ENCODE data around the gene RSRP1.
"Not testable (repeated sequence)": the region's sequence is repeated elsewhere in the genome, so short reads cannot be mapped to it uniquely, and the experiment has no call there.

Gene RSRP1, protein sequence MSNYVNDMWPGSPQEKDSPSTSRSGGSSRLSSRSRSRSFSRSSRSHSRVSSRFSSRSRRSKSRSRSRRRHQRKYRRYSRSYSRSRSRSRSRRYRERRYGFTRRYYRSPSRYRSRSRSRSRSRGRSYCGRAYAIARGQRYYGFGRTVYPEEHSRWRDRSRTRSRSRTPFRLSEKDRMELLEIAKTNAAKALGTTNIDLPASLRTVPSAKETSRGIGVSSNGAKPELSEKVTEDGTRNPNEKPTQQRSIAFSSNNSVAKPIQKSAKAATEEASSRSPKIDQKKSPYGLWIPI

DNA sequence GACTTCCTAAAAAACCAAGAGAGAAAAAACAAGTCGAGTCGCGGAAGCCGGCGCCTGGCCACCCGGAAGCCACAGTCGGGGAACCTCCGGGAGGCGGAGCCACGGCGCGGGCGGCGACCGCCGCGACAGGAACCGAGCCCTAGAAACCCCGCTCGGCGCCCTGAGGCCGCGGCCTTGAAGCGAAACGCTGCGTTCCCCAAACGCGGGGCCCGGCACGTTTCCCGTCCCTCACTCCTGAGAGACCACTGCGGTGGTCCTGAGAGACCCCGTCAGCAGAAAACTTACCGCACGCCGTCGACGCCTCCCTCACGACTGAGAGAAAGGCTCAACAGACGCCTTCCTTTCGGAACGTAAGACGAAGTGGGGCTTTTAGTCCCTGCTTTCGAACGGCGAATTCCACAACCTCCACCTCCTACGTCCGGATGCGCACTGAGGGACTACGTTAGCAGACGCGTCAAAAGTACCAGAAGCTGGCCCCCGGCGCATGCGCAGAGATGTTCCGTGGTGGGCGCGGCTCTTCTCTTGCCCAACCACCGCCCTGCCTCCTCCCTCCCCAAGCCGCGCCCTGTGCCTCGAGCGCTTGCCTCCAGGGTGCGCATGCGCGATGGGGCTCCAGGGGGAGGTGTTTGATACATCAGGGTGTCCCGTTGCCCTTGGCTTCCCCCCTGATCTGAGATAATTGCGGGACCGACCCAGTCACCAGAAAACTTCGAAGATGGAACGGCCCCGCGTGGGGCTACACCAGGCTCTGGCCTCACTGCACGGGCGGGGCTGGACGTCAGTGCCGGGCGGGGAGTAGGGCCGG is at the start of gene RSRP1:
Gene RSRP1 (minus strand): TSS at position 431 of the 805 bp plus-strand sequence. CDS start 491 bp downstream, outside the sequence.
- DNase-seq = peak; percentile 98 to 100 (median 98)

DNA sequence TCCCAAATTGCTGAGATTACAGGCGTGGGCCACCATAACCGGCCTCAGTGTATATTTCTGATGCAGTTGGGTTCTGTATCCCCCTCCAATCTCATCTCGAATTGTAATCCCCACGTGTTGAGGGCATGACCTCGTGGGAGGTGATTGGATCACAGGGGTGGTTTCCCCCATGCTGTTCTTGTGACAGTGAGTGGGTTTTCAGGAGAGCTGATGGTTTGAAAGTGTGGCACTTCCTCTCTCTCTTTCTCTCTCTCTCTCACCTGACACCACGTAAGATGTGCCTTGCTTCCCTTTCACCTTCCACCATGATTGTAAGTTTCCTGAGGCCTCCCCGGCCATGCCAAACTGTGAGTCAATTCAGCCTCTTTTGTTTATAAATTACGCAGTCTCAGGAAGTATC is 49.2 kb upstream of the RSRP1 start:
- not testable (repeated sequence) for DNase-seq

DNA sequence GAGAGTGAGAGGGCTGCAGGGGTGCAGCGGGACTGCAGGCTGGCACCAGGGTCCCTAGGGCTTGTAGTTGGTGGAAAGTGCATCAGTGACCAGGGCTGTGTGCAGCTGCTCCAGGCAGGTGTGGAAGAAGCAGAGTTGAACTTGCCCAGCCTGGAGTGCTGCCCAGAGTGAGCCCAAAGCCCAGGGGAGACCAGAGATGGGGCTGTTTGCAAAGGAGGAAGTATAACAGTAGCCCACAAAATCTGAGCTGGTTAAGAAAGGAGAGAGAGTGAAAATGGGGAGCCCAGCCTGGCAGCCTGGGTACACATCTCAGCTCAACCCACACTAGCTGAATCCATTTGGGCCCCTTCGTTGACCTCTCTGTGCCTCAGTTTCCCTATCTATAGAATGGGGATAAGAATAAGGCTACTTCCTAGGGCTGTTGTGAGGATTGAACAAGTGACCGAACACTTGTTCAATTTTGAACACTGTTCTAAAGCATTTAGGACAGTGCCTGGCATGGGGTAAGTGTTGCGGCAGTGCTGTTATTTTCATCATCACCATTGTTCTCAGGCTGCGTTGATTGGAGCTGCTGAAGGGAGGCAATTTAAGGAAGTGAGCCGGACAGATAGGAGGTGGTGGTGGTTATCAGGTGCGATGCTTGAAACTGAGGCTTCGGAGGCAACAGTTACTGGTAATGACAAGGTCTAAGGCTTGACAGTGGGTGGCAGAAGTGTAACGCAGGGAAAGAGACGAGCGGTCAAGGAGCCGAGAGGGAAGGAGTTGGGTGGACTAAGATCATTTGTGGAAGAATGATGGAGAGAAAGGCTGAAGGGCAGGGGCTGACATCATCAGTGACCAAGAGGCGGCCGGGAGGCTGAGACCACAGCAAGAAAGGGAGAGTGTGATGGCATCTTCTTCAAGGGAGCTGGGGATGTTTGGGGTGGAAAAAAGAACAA is 47.9 kb upstream of the RSRP1 start:
- DNase-seq = not testable (repeated sequence)

DNA sequence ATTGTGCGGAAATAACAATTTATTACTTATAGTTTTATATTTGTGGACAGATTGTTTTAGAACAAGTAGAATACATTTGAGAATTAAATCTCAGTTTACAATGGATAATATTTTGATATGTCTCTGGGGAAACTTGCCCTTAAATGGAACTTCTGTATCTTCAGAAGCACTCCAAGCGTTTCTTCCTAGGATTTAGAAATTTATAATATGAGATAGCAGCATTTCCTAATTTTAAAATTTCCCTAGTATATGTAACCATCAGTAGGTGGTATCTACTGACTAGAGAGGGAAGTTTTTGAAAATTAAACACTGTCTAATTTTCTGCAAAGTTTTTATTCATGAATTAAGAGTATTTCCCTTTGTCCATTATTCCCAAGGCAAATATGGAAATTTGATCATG is 46.2 kb upstream of the RSRP1 start:
- not testable (repeated sequence) for DNase-seq

DNA sequence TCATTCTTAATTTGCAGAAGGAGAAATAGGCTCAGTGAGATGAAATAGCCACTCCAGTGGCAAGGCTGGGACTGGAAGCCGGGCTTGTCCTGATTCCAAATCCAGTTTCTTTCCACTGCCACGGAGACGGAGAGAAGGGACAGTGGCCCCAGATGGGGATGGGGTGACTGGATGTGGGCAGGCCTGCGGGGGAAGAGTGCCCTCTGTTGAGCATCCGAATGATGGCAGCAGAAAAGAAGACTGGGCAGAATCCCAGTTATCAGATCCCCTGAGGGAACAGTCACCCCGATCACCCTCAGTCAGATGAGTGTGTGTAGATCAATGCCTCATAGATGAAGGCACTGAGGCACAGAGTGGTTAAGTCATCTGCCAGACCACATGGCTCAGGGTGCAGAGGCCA is 42.8 kb upstream of the RSRP1 start:
- peak in 1 of 6 experiments; percentile 5 for DNase-seq

DNA sequence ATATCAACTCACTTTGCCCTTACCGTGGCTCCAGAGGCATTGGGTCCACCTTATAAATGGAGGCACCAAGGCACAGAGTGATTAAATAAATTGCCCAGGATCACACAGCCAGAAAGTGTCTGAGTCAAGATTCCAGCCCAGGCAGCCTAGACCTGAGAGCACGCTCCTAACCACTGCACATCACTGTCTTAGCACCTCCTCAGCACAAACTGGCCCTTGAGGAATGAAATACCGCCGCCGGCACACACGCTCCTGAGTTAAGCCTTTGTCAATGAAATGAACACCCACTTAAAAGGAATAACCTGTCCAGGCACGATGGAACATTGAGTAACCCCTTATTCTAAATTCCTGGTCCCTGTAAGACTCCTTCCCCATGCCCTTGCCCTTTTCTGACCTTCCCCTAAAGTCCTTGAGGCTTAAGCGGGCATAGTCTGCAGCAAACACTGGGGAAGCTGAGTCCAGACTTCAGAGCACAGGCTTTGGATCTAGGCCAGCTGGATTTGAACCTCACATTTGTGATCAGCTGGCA is 41.4 kb upstream of the RSRP1 start:
- not testable (repeated sequence) for DNase-seq

DNA sequence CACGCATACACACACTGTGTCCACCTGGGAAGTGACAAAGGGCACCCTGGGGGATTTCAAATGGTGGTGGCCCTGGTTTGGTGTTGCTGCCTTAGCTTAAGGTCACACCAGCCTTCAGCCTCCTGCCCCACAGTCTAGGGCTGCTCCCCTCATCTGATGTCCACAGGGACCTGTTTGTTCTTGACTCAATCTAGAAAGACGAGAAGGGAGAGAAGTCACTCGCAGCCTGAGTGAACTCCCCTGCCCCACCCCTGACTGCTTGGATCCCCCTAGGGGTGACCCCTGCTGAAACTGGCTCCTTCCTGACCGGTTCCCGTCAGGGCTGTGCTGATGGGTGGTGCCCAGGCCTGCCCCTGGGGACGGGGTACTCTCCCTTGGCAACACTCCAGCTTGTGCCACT is 39.9 kb upstream of the RSRP1 start:
- DNase-seq = not testable (repeated sequence)

DNA sequence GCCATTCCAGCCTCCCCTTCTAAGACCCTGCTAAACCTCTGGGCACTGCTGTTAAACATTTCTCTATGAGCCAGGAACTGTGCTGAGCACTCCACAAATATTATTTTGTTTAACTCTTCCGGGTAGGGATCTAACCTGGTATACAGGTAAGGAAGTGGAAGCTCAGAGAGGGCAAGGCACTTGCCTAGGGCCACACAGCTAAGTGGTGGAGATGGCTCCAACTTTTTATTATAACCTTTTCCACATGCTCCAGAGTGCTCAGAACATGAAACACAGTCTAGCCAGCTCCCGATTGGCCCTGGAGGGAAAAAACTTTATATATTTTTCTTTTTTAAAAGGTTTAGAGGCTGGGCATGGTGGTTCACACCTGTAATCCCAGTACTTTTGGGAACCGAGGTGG is 38.6 kb upstream of the RSRP1 start:
- DNase-seq = not testable (repeated sequence)

DNA sequence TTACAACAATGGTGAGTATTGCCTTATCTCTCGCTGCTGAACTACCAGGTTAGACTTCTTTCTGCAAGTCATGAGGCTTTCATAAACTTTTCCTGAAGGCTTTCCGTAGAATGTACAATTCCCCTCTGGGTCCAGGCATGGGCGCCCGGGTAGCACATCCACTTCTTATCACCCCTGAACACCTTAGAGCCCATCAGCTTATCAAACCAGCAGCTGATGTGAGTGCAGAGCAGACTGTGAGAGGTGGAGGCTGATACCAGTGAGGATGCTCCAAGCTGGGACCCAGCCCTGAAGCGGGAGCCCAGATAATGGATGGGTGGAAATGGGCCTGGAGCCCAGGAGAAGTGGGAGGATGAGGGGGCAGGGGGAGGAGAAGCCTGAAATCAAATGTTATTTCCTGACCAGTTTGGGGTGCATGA is 32.4 kb upstream of the RSRP1 start:
- DNase-seq = not testable (repeated sequence)

DNA sequence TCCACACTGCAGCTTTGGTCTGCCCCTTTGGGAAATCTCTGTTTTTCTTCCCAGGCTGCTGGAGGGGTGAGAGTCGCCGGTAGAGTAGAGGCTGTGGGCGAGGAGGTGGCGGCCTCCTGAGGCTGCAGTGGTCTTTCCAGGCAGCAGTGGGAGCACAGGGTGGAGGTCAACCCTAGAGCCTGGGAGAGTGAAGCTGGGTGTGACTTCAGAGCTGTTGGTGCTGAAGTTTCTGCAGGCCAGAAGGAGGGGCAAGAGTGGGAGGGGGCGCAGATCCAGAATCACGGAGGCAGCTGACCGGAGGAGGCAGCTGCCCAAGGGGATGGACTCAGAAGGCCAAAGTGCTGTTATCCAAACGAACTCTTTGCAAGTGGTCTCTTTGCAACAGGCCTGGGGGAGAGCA is 31.5 kb upstream of the RSRP1 start:
- not testable (repeated sequence) for DNase-seq

DNA sequence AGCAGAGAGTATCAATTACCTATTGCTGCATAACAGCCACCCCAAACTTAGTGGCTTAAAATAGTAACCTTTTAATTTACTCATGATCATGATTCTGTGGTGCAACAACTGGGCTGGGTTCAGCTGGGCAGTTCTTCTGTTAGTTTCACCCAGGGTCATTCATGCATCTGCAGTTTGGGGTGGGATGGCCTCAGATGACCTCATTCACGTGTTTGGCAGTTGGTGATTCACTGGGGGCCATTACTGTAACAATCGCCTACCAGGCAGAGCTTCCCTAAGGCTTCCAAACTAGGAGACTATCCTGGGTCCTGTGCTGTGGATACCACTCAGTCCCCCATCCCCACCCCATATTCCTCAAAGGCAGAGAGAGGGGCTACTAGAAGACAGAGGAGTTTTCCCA is 31.1 kb upstream of the RSRP1 start:
- not testable (repeated sequence) for DNase-seq

DNA sequence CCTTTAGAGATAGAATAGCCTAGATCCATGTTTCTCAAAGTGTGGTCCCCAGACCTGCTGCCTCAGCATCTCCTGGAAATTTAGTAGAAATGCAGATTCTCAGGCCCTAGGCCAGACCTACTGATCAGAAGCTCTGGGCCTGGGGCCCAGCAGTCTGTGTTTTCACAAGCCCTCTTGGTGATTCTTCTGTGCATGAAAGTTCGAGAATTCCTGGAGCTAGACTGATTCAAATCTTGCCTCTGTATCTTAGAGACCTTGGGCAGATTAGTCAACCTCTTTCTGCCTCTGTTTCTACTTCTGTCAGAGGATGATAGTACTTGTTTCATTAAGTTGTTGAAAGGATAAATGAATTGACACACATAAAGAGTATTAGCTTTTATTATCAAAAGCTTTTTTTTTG is 30.0 kb upstream of the RSRP1 start:
- DNase-seq = not testable (repeated sequence)

DNA sequence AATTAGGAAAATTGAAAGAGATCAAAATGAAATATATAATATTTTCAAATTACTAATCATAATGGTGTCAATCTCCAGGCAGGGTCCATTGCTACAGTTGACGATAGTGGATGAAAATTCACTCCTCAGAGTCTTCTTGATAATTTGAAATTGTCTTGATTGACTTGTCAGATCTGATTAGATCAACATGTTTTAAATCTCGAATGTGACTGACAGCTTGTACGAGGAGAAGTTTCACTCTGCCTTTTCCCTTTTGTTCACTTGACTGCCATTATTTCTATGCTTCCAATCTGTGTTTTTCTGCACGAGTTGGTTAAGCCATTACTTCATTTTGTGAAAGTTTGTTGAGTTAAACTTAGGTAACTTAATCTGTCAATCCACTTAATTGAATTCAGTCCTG is 28.4 kb upstream of the RSRP1 start:
- not testable (repeated sequence) for DNase-seq

DNA sequence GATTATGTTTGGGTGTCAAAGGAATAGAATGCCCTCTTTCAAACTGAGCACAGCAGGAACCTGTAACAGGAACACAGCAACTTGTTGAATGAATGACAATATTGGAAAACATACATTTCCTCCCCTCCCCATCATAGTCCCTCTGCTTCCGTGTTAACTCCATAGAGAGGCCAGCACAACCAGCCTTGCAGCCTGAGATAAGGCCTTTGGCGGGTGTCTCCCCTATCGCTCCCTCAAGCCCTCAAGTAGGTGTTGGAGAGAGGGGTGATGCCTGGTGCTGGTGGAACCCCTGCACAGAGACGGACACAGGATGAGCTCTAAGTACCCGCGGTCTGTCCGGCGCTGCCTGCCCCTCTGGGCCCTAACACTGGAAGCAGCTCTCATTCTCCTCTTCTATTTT is 25.0 kb upstream of the RSRP1 start, which contains the start of gene RHD:
Gene RHD (plus strand): TSS at position 272 of the 400 bp plus-strand sequence. CDS start 39 bp downstream, at position 311.
- DNase-seq = not testable (repeated sequence)

DNA sequence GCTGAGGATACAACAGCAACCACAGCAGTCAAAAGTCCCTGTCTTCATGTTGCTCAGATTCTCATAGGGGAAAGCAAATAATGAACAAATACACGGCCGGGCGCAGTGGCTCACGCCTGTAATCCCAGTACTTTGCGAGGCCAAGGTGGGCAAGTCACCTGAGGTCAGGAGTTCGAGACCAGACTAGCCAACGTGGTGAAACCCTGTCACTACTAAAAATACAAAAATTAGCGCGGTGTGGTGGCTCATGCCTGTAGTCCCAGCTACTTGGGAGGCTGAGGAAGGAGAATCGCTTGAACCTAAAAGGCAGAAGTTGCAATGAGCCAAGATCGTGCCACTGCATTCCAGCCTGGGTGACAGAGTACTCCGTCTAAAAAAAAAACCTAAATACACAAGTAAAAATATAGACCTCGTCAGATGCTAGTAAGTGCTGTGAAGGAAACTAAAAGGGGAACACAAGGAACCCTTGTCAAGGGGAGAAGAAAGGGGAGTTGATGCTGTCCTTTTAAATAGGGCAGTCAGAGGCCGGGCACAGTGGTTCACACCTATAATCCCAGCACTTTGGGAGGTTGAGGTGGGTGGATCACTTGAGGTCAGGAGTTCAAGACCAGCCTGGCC is 21.0 kb upstream of the RSRP1 start:
- not testable (repeated sequence) for DNase-seq

DNA sequence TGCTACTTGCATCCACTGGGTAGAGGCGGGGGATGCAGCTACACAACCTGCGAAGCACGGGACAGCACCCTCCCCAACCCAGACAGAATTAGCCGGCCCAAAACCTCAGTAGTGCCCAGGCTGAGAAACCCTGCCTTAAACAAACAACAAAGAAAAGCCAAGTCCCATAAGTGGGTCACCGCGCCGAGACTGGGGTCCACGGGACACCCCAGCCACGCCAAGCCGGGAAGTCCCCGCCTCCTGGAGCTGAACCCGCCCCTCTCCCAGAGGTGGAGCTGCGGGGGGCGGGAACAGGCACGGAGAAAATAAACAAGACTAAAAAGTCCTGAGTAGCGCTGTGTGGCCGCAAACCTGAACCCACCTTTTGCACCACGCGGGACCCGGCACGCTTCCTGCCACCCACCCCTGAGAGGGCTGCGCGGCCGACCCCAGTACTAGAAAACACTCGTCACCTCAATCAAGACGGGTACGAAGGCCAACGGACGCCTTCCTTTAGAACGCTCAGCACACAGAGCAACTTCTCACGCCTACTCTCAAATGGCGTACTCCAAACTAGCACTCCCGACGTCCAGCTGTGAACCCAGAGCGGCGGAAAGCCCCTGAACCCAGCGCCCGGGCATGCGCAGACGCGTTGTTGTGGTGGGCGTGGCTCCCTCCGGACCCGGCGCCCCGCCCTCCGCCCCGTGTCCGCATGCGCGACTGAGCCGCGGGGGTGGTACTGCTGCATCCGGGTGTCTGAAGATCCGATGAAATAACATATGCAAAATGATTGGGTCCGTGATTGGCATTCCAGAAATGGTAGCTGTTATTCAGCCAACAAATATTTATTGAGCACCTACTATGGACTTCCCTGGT is 20.3 kb upstream of the RSRP1 start:
- DNase-seq = peak; percentile 85 to 94 (median 90)

DNA sequence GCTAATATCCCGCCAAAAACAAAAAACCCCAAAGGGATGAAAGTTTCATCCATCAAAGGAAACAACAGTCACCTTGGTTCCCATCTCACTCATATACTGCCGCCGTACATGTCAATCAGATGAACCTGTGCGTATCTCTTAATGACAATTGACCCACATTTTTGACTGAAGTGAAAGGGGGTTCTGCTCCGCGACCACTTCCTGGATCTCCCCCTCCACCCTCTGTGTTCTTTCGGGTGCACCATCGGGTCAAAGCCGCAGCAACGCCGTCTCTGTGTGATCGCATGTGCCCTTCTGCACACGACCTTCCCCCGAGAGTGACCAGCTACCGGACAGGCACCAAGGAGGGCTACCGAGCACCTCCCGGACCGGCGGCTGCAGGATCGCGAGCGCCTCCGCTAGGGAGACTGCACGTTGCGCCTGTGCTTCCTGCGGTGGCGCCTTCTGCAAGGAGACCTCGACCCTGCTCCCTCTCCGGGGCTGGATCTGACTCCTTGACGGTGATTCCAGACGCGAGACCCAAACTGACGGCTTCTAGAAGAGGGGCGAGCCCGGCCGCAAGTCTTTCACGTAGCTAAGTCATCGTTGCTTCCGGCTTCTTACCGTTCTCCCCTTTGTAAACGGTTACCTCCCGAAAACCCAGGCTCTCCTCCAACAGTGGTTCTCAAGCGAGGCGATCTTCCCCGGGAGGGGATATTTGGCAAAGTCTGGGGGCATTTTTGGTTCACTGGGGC is 19.5 kb upstream of the RSRP1 start:
- peak in 2 of 6 experiments; percentile 1 to 16 for DNase-seq

DNA sequence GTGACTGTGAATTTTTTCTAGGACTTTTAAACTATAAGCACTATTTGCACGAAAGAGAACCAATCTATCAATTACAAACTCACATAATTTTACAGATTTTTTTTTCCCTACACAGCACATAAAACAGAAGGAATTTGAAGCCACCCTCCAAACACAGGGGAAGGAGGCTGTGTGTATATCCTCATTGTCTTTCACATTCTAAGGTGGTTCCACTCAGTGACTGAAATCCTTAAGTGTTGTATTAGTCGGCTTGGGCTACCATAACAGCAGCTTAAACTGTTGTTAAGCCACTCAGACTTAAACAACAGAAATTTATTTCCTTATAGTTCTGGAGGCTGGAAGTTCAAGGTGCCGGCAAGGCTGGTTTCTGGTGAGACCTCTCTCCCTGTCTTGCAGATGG is 13.1 kb upstream of the RSRP1 start:
- DNase-seq = not testable (repeated sequence)

DNA sequence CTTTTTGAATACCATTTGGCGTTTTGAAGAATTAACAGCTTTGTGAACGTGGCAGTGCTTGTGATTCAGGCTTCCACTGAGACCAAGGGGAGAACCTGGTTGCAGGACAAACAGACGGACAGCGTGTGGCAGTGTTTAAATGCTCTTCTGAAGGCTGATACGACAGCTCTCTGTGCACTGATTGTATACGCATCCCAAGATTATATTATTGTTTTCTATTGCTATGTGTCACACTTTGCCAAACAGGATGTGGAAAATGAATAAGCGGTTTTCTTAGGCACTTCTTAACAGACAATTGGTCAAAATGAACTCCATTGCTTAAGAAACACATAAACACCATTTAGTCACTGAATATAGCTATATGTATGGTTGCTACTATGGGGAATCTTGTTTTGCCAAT is 12.6 kb upstream of the RSRP1 start:
- DNase-seq = not testable (repeated sequence)

DNA sequence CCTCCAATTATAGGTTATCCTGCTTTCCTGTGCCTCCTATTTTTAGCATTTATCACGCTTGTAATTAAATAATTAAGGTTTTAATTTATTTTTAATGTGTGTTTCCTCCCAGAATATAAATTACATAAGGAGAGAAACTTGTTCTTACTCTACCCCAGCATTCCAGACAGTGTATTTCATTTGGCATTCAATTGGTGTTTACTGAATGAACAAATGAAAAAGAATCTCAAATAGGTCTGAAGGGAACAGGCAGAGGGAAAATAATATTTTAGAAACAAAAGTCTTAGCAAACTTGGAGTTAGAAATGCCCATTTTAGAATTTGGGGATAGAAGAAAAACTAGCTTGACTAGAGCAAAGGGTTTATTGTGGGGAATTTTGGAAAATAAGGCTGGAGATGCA is 9.9 kb upstream of the RSRP1 start:
- no peak for DNase-seq

Data from stimulated activated naive CD4-positive, alpha-beta T cell (primary cell).